GM19240 (cell line): Measurements from ENCODE around the gene MTMR12.

Source experiments
- DNase-seq: peaks from one replicate; pipeline ENCODE4 v3.0.0; 2011; ENCODE audit warnings: low spot score; ENCODE audit not compliant: insufficient read length

The MTMR12 gene

GRCh38 chr5:32195265-32195664 is 117.5 kb downstream of the MTMR12 start:
- DNase-seq = no peak

- DNase-seq = no peak
Measured at GRCh38 chr5:32193591-32193990, 119.1 kb downstream of the MTMR12 start.

- DNase-seq = no peak
Measured at GRCh38 chr5:32190095-32190494, 122.6 kb downstream of the MTMR12 start.

- DNase-seq = no peak
Measured at GRCh38 chr5:32187675-32188074, 125.1 kb downstream of the MTMR12 start.

GRCh38 chr5:32182463-32183063 is 130.2 kb downstream of the MTMR12 start:
- no peak for DNase-seq
